HepG2 (cell line): ENCODE results near the gene PRMT7. TPM values are rescaled to one million over a fixed set of nuclear protein-coding genes. Genes with fewer than 3 reads are reported as not detected.

ENCODE experiments used
- FOXO4 ChIP-seq: sonication (generic); formaldehyde crosslinking; conservative IDR thresholded peaks from 2 replicates; pipeline ENCODE4 v1.8.1; 2023; ENCODE audit warnings: missing genetic modification reagents
- GMEB2 ChIP-seq: IDR thresholded peaks from 2 replicates; pipeline ENCODE4 v1.6.1; 2016; ENCODE audit warnings: missing biosample characterization, missing genetic modification reagents, low read depth
- GPBP1L1 ChIP-seq: sonication (generic); formaldehyde crosslinking; IDR thresholded peaks from 2 replicates; pipeline ENCODE4 v1.5.0; 2020; ENCODE audit warnings: mild to moderate bottlenecking, missing genetic modification reagents
- IKZF5 ChIP-seq: IDR thresholded peaks from 2 replicates; pipeline ENCODE4 v1.6.1; 2018; ENCODE audit warnings: missing genetic modification reagents, mild to moderate bottlenecking, missing compliant biosample characterization
- ISX ChIP-seq: sonication (generic); formaldehyde crosslinking; conservative IDR thresholded peaks from 2 replicates; pipeline ENCODE4 v1.5.0; 2020; ENCODE audit warnings: missing genetic modification reagents
- MIER2 ChIP-seq: IDR thresholded peaks from 2 replicates; pipeline ENCODE4 v1.6.1; 2016; ENCODE audit warnings: missing biosample characterization, missing genetic modification reagents
- NR0B2 ChIP-seq: sonication (generic); formaldehyde crosslinking; IDR thresholded peaks from 2 replicates; pipeline ENCODE4 v1.4.0; 2020; ENCODE audit warnings: mild to moderate bottlenecking, missing genetic modification reagents
- SCMH1 ChIP-seq: sonication (generic); formaldehyde crosslinking; IDR thresholded peaks from 2 replicates; pipeline ENCODE4 v1.9.0; 2021; ENCODE audit warnings: missing genetic modification reagents, mild to moderate bottlenecking, borderline replicate concordance
- SMARCE1 ChIP-seq: fragments of 450-650 bp; IDR thresholded peaks from 2 replicates; pipeline ENCODE4 v1.6.1; 2017; ENCODE audit warnings: borderline replicate concordance
- ZFP41 ChIP-seq: sonication (generic); formaldehyde crosslinking; IDR thresholded peaks from 2 replicates; pipeline ENCODE4 v1.4.0; 2020; ENCODE audit warnings: mild to moderate bottlenecking, missing genetic modification reagents, borderline replicate concordance
- ZFY ChIP-seq: sonication (generic); formaldehyde crosslinking; IDR thresholded peaks from 2 replicates; pipeline ENCODE4 v1.4.0; 2020; ENCODE audit warnings: missing genetic modification reagents
- ZNF280B ChIP-seq: sonication (generic); formaldehyde crosslinking; IDR thresholded peaks from 2 replicates; pipeline ENCODE4 v1.5.0; 2020; ENCODE audit warnings: missing genetic modification reagents, mild to moderate bottlenecking, borderline replicate concordance
- ZNF331 ChIP-seq: sonication (generic); formaldehyde crosslinking; IDR thresholded peaks from 2 replicates; pipeline ENCODE4 v1.4.0; 2020; ENCODE audit warnings: missing genetic modification reagents
- ZNF609 ChIP-seq: sonication (generic); formaldehyde crosslinking; IDR thresholded peaks from 2 replicates; pipeline ENCODE4 v1.4.0; 2020; ENCODE audit warnings: mild to moderate bottlenecking, missing genetic modification reagents, borderline replicate concordance
- ZNF629 ChIP-seq: sonication (generic); formaldehyde crosslinking; conservative IDR thresholded peaks from 2 replicates; pipeline ENCODE4 v1.5.0; 2020; ENCODE audit warnings: missing genetic modification reagents
- polyA plus RNA-seq, 8 experiments: library from polyadenylated mRNA; depleted of rRNA in 3 of 8; stranded (reverse) in 7 of 8; unstranded in 1 of 8; fragments of >200 nt; fragmentation: Illumina TruSeq in 4 of 8; extraction: Trizol in 4 of 8; gene quantifications; 2 replicates each; pipeline versions ENCODE4 v1.2.1 to v1.2.3, GENCODE V29; 2011 to 2016; ENCODE audit warnings: low read depth in 4 of 8, missing spikeins in 1 of 8, mixed read lengths in 1 of 8; ENCODE audit not compliant: insufficient read depth in 1 of 8
- total RNA-seq, 5 experiments: library from RNA; depleted of rRNA; stranded (reverse); fragments of >200 nt; fragmentation: Illumina TruSeq; extraction: Trizol; gene quantifications; 2 replicates each; pipeline ENCODE4 v1.2.3, GENCODE V29; 2016; ENCODE audit warnings: low read depth in 1 of 5

PRMT7 gene
- total and polyA plus RNA-seq, 2 of the 13 experiments (the other 11 are each of a cell fraction or from before 2014, with no cell fraction given): 47.5 to 55.0 TPM

- TF ChIP-seq FOXO4 (CRISPR knock-in tag): no peak
- TF ChIP-seq MIER2 (CRISPR knock-in tag): no peak
- no peak for TF ChIP-seq ZFP41
- TF ChIP-seq ZNF331 (CRISPR knock-in tag): no peak
- no peak for TF ChIP-seq GMEB2 (CRISPR knock-in tag)
- TF ChIP-seq IKZF5 (CRISPR knock-in tag): no peak
- TF ChIP-seq NR0B2: no peak
- TF ChIP-seq ZNF280B (CRISPR knock-in tag): no peak
- TF ChIP-seq SCMH1 (CRISPR knock-in tag): no peak
- TF ChIP-seq ZNF609 (CRISPR knock-in tag): 0 out of 2 replicates have a peak, but pooled peaks have one; percentile 34
- TF ChIP-seq ZFY (CRISPR knock-in tag): no peak
- peak; percentile 79 for TF ChIP-seq ZNF629
- no peak for TF ChIP-seq ISX (CRISPR knock-in tag)
- TF ChIP-seq SMARCE1: no peak
- no peak for TF ChIP-seq GPBP1L1 (CRISPR knock-in tag)
Observed at GRCh38 chr16:68286153-68287074, 24.4 kb upstream of the PRMT7 start (continued).
